Endothelial cell of umbilical vein (primary cell): ENCODE data around the gene PSD4.

Experiments
- CTCF ChIP-seq, 2 donors: IDR thresholded peaks; 1 replicate in 1 of 2; 2 replicates in 1 of 2; pipeline ENCODE4 v1.5.1; 2011; ENCODE audit warnings: low read length in 2 of 2, mild to moderate bottlenecking in 2 of 2, moderate library complexity in 2 of 2, control low read depth in 1 of 2, inconsistent platforms in 1 of 2, low read depth in 1 of 2; ENCODE audit not compliant: insufficient read depth in 1 of 2; ENCODE audit errors: extremely low read depth in 1 of 2
- EZH2 ChIP-seq: IDR thresholded peaks from 2 replicates; pipeline ENCODE4 v1.6.1; 2012; ENCODE audit warnings: borderline replicate concordance, low read depth, mild to moderate bottlenecking, moderate library complexity, low read length, inconsistent platforms; ENCODE audit not compliant: severe bottlenecking
- JUN ChIP-seq: IDR thresholded peaks from 2 replicates; pipeline ENCODE4 v1.6.1; 2011; ENCODE audit warnings: borderline replicate concordance, low read depth; ENCODE audit not compliant: insufficient read length, insufficient read depth
- POLR2A ChIP-seq: IDR thresholded peaks from 2 replicates; pipeline ENCODE4 v1.6.1; 2012; ENCODE audit warnings: low read depth, mild to moderate bottlenecking, control low read depth, low read length
- POLR2AphosphoS5 ChIP-seq: IDR thresholded peaks from 2 replicates; pipeline ENCODE4 v1.6.1; 2012; ENCODE audit warnings: low read depth, mild to moderate bottlenecking, control low read depth, low read length, moderate library complexity; ENCODE audit not compliant: insufficient read depth
- TF ChIP-seq, protein P1 (sequence below): IDR thresholded peaks from 2 replicates; pipeline ENCODE4 v1.6.1; 2011; ENCODE audit not compliant: insufficient read depth, insufficient read length

GRCh38 chr2:113202305-113203216 lies 28.8 kb downstream of the PSD4 start:
- no peak for TF ChIP-seq CTCF (IDR thresholded peaks at IDR 0.05; ENCODE audit: extremely low read depth in 1 of 2, insufficient read depth in 1 of 2, low read depth in 1 of 2, low read length in 2 of 2)
- no peak for TF ChIP-seq POLR2AphosphoS5
- TF ChIP-seq EZH2 = no peak
- TF ChIP-seq, protein P1, sequence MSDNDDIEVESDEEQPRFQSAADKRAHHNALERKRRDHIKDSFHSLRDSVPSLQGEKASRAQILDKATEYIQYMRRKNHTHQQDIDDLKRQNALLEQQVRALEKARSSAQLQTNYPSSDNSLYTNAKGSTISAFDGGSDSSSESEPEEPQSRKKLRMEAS = no peak
- no peak for TF ChIP-seq POLR2A
- no peak for TF ChIP-seq JUN
